HL-60 (cell line): ENCODE data around the gene CLNK.
A peak's percentile ranks its signal among the peaks of the same experiment; 100 is the strongest.

Experiments
- DNase-seq, 2 experiments: peaks; one replicate each; pipeline ENCODE4 v3.0.0-alpha.2; 2010 to 2020; ENCODE audit warnings: low read depth in 1 of 2, low spot score in 1 of 2
- H3K27ac ChIP-seq: fragments of 250-450 bp; sonication (Bioruptor Pico); replicated peaks from 2 replicates; pipeline ENCODE4 v1.5.1; 2020; ENCODE audit warnings: mild to moderate bottlenecking, moderate library complexity
- H3K27me3 ChIP-seq: fragments of 250-450 bp; sonication (Bioruptor Pico); 2 replicates; pipeline ENCODE4 v1.5.1; 2021; ENCODE audit warnings: mild to moderate bottlenecking, moderate library complexity; ENCODE audit not compliant: insufficient read depth, poor library complexity, severe bottlenecking
- H3K4me3 ChIP-seq: replicated peaks from 2 replicates; pipeline ENCODE4 v1.5.1; 2011; ENCODE audit warnings: mild to moderate bottlenecking, control low read depth, low read length; ENCODE audit not compliant: insufficient read depth
- CTCF ChIP-seq: IDR thresholded peaks from one replicate; pipeline ENCODE4 v1.5.1; 2011; ENCODE audit warnings: low read length, control low read depth, inconsistent platforms; ENCODE audit not compliant: insufficient read depth
- GABPA ChIP-seq: IDR thresholded peaks from 2 replicates; pipeline ENCODE4 v1.6.1; 2012; ENCODE audit warnings: low read depth
- POLR2AphosphoS5 ChIP-seq: IDR thresholded peaks from 2 replicates; pipeline ENCODE4 v1.6.1; 2012; ENCODE audit warnings: low read depth
- REST ChIP-seq: IDR thresholded peaks from 2 replicates; pipeline ENCODE4 v1.6.1; 2012; ENCODE audit warnings: low read depth; ENCODE audit not compliant: insufficient replicate concordance
- SPI1 ChIP-seq: IDR thresholded peaks from 2 replicates; pipeline ENCODE4 v1.6.1; 2012; ENCODE audit warnings: low read depth, mild to moderate bottlenecking, borderline replicate concordance

CLNK gene

GRCh38 chr4:10643600-10644425 lies 40.8 kb downstream of the CLNK start:
- no peak overlapping the region for H3K4me3 ChIP-seq
- DNase-seq = no peak
- TF ChIP-seq CTCF = no peak
- no peak for TF ChIP-seq POLR2AphosphoS5
- no peak for TF ChIP-seq REST
- TF ChIP-seq SPI1 = no peak
- TF ChIP-seq GABPA = no peak
- H3K27ac ChIP-seq = no peak overlapping the region
- H3K27me3 ChIP-seq = no peaks in the 10 kb centered on the region

- TF ChIP-seq CTCF = no peak
- TF ChIP-seq SPI1 = peak; percentile 54; the same call in 1 of the 2 replicates
- H3K27ac ChIP-seq = 0 out of 2 replicates have a peak overlapping the region, but pooled peaks have one; percentile 8
- H3K4me3 ChIP-seq = no peak overlapping the region
- H3K27me3 ChIP-seq = no peaks in the 10 kb centered on the region
- DNase-seq = peak; percentile 10 to 75
Measured at GRCh38 chr4:10640561-10641201, 43.9 kb downstream of the CLNK start.

GRCh38 chr4:10639664-10640063 lies 44.9 kb downstream of the CLNK start:
- Histone ChIP-seq H3K4me3 (no peak overlapping the region), H3K27ac (no peak overlapping the region), H3K27me3 (no peaks in the 10 kb centered on the region)
- TF ChIP-seq REST = no peak
- no peak for TF ChIP-seq POLR2AphosphoS5
- TF ChIP-seq CTCF = no peak
- TF ChIP-seq GABPA = no peak
- no peak for TF ChIP-seq SPI1
- DNase-seq = no peak
